Smooth muscle cell of the umbilical artery (primary cell): ENCODE measurements around the gene ZNF804B. TPM values are rescaled to one million over a fixed set of nuclear protein-coding genes. Genes with fewer than 3 reads are reported as not detected.

Experiments used
- total RNA-seq: library from RNA; depleted of rRNA; stranded (reverse); fragments of >200 nt; gene quantifications from 2 replicates; pipeline ENCODE4 v1.2.3, GENCODE V29; 2014

ZNF804B gene
- not detected in 2 replicates for total RNA-seq

GRCh38 chr7:88759230-88760135 is at the start of gene ZNF804B:
Gene ZNF804B, plus strand, starts transcription at chr7:88759700. Its CDS starts 277 bp downstream, at chr7:88759977.

DNA sequence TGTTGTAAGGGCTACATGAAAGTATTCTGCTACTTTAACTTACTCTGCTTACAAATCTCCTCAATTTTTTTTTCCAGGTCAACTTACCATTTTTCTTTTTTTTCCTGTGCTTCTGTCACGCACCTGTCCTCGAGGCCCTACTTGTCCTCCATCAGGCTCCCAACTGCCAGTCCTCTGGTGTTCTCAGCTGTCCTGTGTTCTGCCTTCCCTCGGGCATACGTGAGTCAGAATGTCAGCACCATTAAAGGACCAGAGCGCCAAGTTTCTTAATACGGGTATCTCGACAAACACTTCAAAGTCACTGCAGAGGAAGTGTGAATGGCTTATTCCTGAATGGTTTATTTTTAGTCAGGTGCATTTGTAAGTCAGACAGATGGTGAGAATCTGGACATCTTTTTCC is 36.1 kb downstream of the ZNF804B start, which contains the start of gene TEX47:
TEX47 (minus strand) TSS at position 185 of the 400 bp plus-strand sequence. CDS start 795 bp downstream, outside the sequence.

Other genes starting within 250 kb of the ZNF804B start
- not detected in 2 replicates for gene TEX47, start 36.0 kb downstream of the ZNF804B start, total RNA-seq